ENCODE results near the gene AVEN. TPM values are rescaled to one million over a fixed set of nuclear protein-coding genes. Genes with fewer than 3 reads are reported as not detected.

AVEN gene
- polyA plus RNA-seq, 1 of the 3 experiments (the other 2 are of a cell fraction), result 7.5 TPM

DNA sequence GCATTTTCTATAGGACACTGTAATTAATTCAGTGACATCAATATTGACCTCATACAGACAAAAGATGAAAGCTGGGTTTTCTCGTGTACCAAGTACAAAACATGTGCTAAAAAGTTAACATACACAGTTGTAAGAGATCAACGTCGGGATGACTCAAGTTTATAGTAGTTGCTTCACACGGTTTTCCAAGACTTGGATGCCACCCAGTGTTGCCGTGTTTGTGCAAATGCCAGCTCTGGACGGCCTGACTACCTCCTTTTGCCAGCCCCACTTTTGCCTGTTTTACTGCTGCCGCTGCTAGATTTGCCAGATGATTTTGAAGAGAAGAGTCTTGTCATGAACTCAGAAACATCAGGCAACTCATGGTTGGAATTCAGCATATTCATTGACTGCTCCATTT lies 45.1 kb upstream of the AVEN start:
- Histone ChIP-seq H4K20me1 (ENCODE audit: insufficient read depth) (no peaks in the 10 kb centered on the region), H3K4me3 (ENCODE audit: low read depth in 2 of 2, low read length in 1 of 2) (no peak overlapping the region), H3K79me2 (ENCODE audit: insufficient read depth) (no peaks in the 10 kb centered on the region), H3K9me3 (no peaks in the 10 kb centered on the region), H3K27ac (ENCODE audit: low read depth in 2 of 2, low read length in 1 of 2) (no peak overlapping the region), H2AFZ (ENCODE audit: low read depth) (no peak overlapping the region), H3K4me1 (ENCODE audit: control insufficient read depth in 1 of 2, insufficient read depth in 2 of 2, low read depth in 1 of 2, low read length in 1 of 2) (no peaks in the 10 kb centered on the region), H3K27me3 (ENCODE audit: insufficient read depth) (no peaks in the 10 kb centered on the region), H3K9ac (no peak overlapping the region), H3F3A (replicated peaks; ENCODE audit: insufficient read depth) (peaks cover 12% of the 10 kb centered on the region), H3K4me2 (no peak overlapping the region), H3K36me3 (replicated peaks in 1 of 2; ENCODE audit: control insufficient read depth in 1 of 2, insufficient read depth in 2 of 2, low read length in 1 of 2) (peaks cover 36 to 41% of the 10 kb centered on the region in 2 experiments), H3K9me2 (no peaks in the 10 kb centered on the region)
- ChIA-PET CTCF (no interaction called here), POLR2A (no interaction called here)
- no peak for DNase-seq
- 81% methylated on average over 7 of the region's 7 CpGs for WGBS (ENCODE audit: low lambda C conversion rate)
- TF ChIP-seq, protein P1, sequence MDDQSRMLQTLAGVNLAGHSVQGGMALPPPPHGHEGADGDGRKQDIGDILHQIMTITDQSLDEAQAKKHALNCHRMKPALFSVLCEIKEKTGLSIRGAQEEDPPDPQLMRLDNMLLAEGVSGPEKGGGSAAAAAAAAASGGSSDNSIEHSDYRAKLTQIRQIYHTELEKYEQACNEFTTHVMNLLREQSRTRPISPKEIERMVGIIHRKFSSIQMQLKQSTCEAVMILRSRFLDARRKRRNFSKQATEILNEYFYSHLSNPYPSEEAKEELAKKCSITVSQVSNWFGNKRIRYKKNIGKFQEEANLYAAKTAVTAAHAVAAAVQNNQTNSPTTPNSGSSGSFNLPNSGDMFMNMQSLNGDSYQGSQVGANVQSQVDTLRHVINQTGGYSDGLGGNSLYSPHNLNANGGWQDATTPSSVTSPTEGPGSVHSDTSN (IDR thresholded peaks at IDR 0.05), result no peak
- TF ChIP-seq EZH2phosphoT487 (IDR thresholded peaks at IDR 0.05; ENCODE audit: borderline replicate concordance, low read depth) (no peak), MAX (IDR thresholded peaks at IDR 0.05; ENCODE audit: low read depth) (no peak), ZBTB33 (IDR thresholded peaks at IDR 0.05; ENCODE audit: borderline replicate concordance, low read depth) (no peak), MXI1 (IDR thresholded peaks at IDR 0.05; ENCODE audit: low read depth, low read length) (no peak), RCOR1 (IDR thresholded peaks at IDR 0.05; ENCODE audit: low read length) (no peak), RXRA (IDR thresholded peaks at IDR 0.05; ENCODE audit: borderline replicate concordance, low read depth) (no peak), FOXJ3 (CRISPR knock-in tag; IDR thresholded peaks at IDR 0.05) (no peak), RAD21 (IDR thresholded peaks at IDR 0.05; ENCODE audit: low read length) (no peak), YY1 (IDR thresholded peaks at IDR 0.05; ENCODE audit: low read depth) (no peak)
- TF ChIP-seq, protein P2, sequence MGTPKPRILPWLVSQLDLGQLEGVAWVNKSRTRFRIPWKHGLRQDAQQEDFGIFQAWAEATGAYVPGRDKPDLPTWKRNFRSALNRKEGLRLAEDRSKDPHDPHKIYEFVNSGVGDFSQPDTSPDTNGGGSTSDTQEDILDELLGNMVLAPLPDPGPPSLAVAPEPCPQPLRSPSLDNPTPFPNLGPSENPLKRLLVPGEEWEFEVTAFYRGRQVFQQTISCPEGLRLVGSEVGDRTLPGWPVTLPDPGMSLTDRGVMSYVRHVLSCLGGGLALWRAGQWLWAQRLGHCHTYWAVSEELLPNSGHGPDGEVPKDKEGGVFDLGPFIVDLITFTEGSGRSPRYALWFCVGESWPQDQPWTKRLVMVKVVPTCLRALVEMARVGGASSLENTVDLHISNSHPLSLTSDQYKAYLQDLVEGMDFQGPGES (IDR thresholded peaks at IDR 0.05; ENCODE audit: low read depth, low read length), result no peak
- TF ChIP-seq, protein P3, sequence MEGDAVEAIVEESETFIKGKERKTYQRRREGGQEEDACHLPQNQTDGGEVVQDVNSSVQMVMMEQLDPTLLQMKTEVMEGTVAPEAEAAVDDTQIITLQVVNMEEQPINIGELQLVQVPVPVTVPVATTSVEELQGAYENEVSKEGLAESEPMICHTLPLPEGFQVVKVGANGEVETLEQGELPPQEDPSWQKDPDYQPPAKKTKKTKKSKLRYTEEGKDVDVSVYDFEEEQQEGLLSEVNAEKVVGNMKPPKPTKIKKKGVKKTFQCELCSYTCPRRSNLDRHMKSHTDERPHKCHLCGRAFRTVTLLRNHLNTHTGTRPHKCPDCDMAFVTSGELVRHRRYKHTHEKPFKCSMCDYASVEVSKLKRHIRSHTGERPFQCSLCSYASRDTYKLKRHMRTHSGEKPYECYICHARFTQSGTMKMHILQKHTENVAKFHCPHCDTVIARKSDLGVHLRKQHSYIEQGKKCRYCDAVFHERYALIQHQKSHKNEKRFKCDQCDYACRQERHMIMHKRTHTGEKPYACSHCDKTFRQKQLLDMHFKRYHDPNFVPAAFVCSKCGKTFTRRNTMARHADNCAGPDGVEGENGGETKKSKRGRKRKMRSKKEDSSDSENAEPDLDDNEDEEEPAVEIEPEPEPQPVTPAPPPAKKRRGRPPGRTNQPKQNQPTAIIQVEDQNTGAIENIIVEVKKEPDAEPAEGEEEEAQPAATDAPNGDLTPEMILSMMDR (IDR thresholded peaks at IDR 0.05), result no peak
